GM19467 (cell line): ENCODE results near the gene IL1RL1.
"Not testable (repeated sequence)": the region's sequence is repeated elsewhere in the genome, so short reads cannot be mapped to it uniquely, and the experiment has no call there.

ENCODE experiments used
- ATAC-seq: cut with Tn5 transposase; IDR thresholded peaks from one replicate; pipeline ENCODE4 v1.9.1; 2021; ENCODE audit warnings: mild to moderate bottlenecking, moderate library complexity; ENCODE audit not compliant: unreplicated experiment

The IL1RL1 gene

GRCh38 chr2:102291319-102292075 is 19.9 kb upstream of the IL1RL1 start:
- ATAC-seq, result no peak

DNA sequence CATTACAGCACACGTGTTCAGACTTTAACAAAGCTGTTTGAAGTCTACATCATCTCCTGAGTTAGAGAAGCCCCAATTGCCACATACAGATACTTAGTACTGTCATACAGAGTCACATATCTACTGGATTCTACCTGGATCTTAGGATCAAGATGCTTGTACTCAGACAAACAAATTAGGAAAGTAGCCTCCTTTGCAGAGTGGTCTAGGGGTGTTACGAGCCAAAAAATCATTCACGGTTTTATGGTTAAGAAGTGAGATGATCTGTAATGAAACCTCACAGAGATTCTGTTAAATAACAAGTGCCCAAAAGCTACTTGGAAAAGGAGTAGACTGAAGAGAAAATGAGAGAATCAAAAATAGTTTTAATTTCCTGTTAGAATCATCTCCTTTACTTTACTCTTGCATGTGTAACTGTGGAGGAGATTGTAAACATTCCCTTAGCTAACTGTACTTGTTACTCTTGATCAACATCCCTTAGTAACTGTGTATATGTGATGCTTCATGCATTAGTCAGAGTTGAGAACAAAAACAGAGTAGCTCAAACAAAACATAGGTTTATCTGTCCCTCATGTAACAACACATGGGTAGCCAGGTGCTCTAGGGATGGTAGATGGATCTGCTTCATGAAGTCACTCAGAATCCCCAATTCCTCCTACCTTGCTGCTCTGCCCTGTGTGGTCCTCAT is 16.4 kb upstream of the IL1RL1 start:
- no peak for ATAC-seq

DNA sequence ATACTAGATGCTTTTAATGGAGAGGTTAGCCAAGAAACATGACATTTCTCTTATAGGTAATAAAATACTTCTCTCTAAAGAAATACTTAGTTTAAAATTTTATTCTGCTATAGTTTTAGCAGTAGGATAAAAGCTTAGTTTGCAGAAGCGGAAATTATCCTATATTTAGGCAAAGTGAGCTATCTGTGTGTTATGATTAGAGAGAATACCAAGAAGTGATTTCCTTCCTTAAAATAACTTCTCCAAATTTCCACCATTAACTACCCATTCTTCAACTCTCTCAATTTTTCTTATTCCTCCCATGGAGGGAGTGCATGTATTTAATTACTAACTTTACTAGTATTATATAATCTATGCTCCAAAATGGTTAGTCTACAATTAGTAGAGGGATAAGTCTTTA is 15.8 kb upstream of the IL1RL1 start:
- no peak for ATAC-seq

DNA sequence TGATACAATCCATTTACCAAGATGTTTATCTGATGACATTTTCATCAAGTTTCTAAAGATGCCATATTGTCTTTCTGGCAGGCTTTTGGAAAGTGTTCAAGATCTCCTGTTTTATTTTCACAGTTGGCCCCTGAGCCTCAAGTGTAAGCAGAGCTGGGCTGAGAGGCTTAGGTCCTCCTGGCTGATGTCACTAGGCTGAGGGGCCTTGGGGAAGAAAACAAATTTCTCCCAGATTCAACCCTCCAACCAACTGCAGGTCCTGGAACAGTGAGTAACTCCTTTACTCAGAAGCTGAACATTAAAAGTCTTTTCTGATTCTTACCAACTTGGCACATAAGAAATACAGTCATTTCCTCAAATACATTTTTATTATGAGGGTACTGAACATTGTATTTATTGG is 14.9 kb upstream of the IL1RL1 start:
- ATAC-seq, result no peak

GRCh38 chr2:102297891-102298290 is 13.5 kb upstream of the IL1RL1 start:
- no peak for ATAC-seq

- no peak for ATAC-seq
Observed at GRCh38 chr2:102301867-102302362, 9.4 kb upstream of the IL1RL1 start.

DNA sequence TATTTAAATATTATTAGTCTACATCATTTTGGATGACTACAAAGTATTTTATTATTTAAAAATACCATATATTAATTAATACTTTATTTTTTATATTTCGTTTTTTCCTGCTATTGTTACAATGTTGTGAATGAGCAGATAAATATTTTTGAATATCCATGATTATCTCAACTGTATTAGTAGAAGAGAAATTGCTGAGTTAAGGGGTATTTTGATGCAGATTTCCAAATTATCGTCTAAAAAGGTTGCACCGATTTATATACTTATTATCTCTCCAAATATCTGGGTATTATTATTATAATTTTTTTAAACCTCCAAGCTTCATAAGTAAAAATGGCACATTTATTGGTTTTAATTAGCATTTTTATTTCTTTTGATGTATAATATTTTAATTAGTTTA is 8.9 kb upstream of the IL1RL1 start:
- ATAC-seq, result no peak

DNA sequence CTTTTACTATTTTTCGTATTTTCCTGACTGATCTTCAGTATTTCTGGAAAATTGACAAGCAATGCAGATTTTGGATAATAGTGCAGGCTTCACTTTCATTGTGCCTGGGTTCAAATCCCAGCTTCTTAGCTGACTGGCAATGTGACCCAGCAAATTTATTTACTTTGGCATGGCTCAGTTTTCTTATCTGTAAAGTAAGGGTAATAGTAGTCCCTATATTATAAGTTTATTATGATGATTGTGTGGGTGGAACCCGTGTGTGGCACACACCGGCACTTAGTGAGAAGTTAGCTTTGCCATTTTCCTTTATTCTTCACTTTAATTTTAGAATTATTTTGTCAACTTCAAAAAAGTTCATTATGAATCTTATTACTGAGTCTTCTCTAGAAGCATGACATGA is 7.8 kb upstream of the IL1RL1 start:
- ATAC-seq, result no peak

DNA sequence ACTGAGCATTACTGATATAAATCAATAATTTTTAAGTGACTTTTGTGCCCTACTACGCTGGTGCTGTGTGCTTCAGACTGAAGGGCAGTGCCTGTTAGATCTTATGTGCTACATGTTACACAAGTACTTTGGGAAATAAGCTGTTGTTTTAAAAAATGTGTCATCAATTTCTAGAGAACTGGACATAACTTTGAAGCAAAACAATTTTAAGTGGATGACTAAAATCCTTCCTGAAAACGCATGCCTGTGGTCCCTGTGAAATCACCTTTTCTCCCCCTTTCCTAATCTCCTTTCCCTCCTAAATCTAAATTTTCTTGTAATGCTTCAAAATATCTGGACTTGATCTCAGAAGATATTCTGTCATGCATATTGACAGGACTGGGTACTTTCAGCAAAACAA is 7.1 kb upstream of the IL1RL1 start:
- no peak for ATAC-seq

DNA sequence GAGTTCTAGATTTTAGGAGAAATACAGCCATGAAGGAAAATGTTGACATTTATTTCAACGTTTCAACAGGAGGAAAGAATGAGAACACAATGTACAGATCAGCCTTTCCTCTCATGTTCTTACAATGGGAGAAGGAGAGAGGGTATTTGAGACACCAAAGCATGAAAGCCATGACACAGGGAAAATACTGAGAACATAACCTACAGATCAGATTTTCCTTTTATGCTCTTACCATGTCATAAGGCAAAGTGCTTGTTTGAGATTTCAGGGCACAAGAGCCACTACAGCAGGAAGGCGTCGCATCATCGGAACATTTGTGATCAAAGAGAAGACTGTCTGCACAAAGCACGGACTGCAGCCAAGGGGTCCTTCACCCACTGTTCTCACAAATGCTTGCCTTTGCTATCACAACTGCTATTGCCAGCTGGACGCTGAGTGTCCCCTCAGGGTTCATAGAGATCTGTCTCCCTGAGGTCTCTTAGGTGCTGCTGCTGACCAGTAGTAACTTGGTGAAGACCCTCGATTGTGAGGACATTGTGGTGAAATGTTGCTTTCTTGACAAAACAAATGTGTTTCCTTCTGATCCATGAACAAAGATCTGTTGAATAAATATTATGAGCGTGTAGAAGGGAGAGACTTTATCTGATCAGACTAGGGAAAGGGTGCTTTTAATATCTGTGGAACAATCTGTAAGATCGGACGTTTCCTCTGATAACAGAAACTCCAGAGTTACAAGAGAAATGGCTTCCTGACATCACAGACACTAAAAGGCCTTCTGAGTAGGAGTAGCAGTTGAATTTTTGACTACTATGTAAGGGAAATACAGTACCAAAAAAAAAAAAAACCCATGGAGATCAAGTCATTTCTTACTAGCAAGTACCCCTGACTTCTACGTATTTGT is 6.4 kb upstream of the IL1RL1 start:
- no peak for ATAC-seq

GRCh38 chr2:102306125-102306524 is 5.2 kb upstream of the IL1RL1 start:
- no peak for ATAC-seq

- ATAC-seq, result no peak
Observed at GRCh38 chr2:102313025-102313424, 1.7 kb downstream of the IL1RL1 start.

GRCh38 chr2:102313471-102313870 is 2.1 kb downstream of the IL1RL1 start:
- ATAC-seq, result no peak

DNA sequence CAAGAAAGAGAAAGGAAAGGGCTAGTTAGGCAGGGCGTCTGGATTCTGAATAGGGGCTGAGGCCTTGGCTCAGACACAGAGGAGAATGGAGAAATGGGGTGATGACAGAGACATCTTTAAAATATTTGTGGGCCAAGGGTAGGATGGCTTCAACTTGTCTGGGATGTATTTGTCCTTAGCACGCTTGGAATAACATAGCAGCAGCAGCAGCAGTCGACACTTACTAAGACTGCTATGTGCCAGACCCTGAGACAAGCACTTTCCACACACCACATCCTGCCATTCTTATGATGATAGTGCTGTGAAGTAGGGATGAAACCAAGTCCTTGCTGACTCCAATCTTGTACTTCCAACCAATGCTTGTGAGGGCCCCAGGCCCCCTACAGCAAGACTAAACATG is 2.6 kb downstream of the IL1RL1 start:
- ATAC-seq, result no peak

DNA sequence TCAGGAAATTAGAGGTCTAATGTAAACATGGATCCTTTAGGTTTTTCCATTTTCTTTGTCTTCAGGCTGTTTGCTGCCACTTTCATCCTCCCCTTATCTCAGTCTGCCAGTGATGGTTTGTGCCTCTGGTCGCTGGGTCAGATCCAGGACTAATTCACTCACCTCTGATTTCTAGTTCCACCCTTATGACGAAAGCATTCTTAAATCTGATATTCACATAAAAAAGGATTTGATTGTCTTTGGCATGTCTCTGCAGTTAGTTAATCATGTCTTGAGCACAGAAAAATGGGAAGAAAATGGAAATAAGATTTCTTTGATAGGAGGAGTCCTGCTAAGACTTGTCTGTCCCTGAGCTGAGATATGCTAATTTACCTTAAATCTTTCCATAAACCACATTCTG is 4.6 kb downstream of the IL1RL1 start:
- no peak for ATAC-seq

- ATAC-seq, result no peak
Observed at GRCh38 chr2:102317715-102318114, 6.4 kb downstream of the IL1RL1 start.

DNA sequence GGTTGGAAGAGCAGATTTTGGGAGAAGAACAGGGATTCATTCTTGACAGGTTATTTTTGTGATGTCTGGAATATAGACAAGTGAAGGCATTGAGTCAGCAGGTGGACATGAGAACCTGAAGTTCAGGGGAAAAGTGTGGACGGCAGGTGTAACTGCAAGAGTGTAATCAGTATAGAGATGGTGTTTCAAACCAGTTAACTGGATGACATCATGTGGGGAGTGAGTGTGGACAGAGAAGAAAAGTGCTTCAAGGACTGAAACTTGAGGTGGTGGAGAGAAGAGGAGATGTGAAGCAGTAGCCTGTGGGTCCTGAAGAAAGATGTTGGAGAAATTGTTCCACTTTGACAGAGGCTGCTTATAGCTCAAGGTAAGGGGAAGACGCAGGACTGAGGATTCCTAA is 7.1 kb downstream of the IL1RL1 start:
- no peak for ATAC-seq

DNA sequence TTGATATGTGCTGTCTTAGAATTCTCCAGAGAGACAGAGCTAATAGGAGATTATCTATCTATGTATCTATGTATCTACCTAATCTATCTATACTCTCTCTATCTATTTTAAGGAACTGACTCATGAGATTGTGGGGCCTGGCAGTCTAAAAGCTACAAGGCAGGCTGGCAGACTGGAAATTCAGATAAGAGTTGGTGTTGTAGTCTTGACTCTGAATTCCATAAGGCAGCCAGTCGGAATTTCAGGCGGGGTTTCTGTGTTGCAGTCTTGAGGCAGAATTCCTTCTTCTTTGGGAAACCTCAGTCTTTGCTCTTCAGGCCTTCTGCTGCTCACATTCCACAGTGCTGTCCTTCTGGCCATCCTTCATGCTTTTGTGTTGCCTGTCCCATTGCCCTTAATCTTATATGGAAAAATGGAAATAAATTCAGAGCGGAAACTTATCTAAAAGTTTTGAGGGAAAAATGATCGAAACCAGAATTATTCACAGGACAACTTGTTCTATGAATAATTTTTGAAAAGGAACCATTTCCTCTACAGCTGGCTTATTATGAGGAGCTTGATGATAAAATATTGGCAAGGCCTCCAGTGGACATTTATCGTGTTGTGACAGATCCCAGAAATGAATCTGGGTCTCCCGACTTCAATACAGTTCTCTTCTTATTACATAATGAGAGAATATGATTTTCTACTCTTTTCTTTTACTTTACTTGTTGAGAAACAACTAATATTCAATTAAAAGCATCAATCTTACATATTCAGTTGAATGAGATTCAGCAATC is 10.8 kb downstream of the IL1RL1 start:
- no peak for ATAC-seq

GRCh38 chr2:102324914-102325313 is 13.6 kb downstream of the IL1RL1 start:
- not testable (repeated sequence) for ATAC-seq

- no peak for ATAC-seq
Observed at GRCh38 chr2:102331311-102331980, 20.1 kb downstream of the IL1RL1 start.
